CD4-positive, alpha-beta T cell treated with Interleukin-17A for 1 hour (primary cell): ENCODE measurements around the gene PMVK.
"Not testable (repeated sequence)": the region's sequence is repeated elsewhere in the genome, so short reads cannot be mapped to it uniquely, and the experiment has no call there.

Experiments used
- DNase-seq: peaks from one replicate; pipeline ENCODE4 v3.0.0-alpha.2; 2020

Gene PMVK

GRCh38 chr1:154912755-154913154 is 23.8 kb downstream of the PMVK start:
- DNase-seq: no peak

GRCh38 chr1:154911691-154912550 is 24.6 kb downstream of the PMVK start:
- DNase-seq: no peak

- no peak for DNase-seq
Measured at GRCh38 chr1:154910851-154911250, 25.7 kb downstream of the PMVK start.

- no peak for DNase-seq
Measured at GRCh38 chr1:154908937-154909336, 27.6 kb downstream of the PMVK start.

GRCh38 chr1:154908129-154908528 is 28.4 kb downstream of the PMVK start:
- not testable (repeated sequence) for DNase-seq

- DNase-seq: peak; percentile 18
Measured at GRCh38 chr1:154906621-154907081, 29.9 kb downstream of the PMVK start.

- DNase-seq: no peak
Measured at GRCh38 chr1:154902938-154903566, 33.5 kb downstream of the PMVK start.

GRCh38 chr1:154901591-154901990 is 34.9 kb downstream of the PMVK start:
- DNase-seq: no peak

GRCh38 chr1:154899041-154899440 is 37.5 kb downstream of the PMVK start:
- DNase-seq: no peak

GRCh38 chr1:154896771-154897286 is 39.7 kb downstream of the PMVK start:
- no peak for DNase-seq

- no peak for DNase-seq
Measured at GRCh38 chr1:154895798-154896197, 40.7 kb downstream of the PMVK start.

GRCh38 chr1:154891452-154891851 is 45.1 kb downstream of the PMVK start:
- no peak for DNase-seq

GRCh38 chr1:154888757-154889156 is 47.8 kb downstream of the PMVK start:
- no peak for DNase-seq

GRCh38 chr1:154886281-154887015 is 50.1 kb downstream of the PMVK start:
- no peak for DNase-seq

- DNase-seq: no peak
Measured at GRCh38 chr1:154884869-154885701, 51.4 kb downstream of the PMVK start.

GRCh38 chr1:154883919-154884868 is 52.3 kb downstream of the PMVK start:
- no peak for DNase-seq

- no peak for DNase-seq
Measured at GRCh38 chr1:154881820-154882535, 54.5 kb downstream of the PMVK start.

GRCh38 chr1:154880671-154881070 is 55.8 kb downstream of the PMVK start:
- no peak for DNase-seq

- no peak for DNase-seq
Measured at GRCh38 chr1:154879038-154879421, 57.5 kb downstream of the PMVK start.

GRCh38 chr1:154878371-154879037 is 58.0 kb downstream of the PMVK start:
- peak; percentile 74 for DNase-seq
